Mesendoderm (in vitro differentiated cells): ENCODE results near the gene XRRA1. TPM values are rescaled to one million over a fixed set of nuclear protein-coding genes. Genes with fewer than 3 reads are reported as not detected.
"Not testable (repeated sequence)": the region's sequence is repeated elsewhere in the genome, so short reads cannot be mapped to it uniquely, and the experiment has no call there.

Experiments
- DNase-seq: peaks from one replicate; pipeline ENCODE4 v3.0.0; 2013
- H2AK5ac ChIP-seq: 2 replicates; pipeline ENCODE4 v1.6.1; 2013; ENCODE audit warnings: low read length, inconsistent platforms
- H2BK120ac ChIP-seq: 2 replicates; pipeline ENCODE4 v1.6.1; 2013; ENCODE audit warnings: low read depth, mild to moderate bottlenecking, low read length, moderate library complexity, mixed read lengths
- H2BK15ac ChIP-seq: replicated peaks from 2 replicates; pipeline ENCODE4 v1.6.1; 2013; ENCODE audit warnings: low read depth, mild to moderate bottlenecking, moderate library complexity
- H2BK5ac ChIP-seq: 2 replicates; pipeline ENCODE4 v1.6.1; 2013; ENCODE audit warnings: low read length, inconsistent platforms
- H3K18ac ChIP-seq: 2 replicates; pipeline ENCODE4 v1.6.1; 2013; ENCODE audit warnings: mild to moderate bottlenecking, low read length, mixed read lengths
- H3K23ac ChIP-seq: one replicate; pipeline ENCODE4 v1.6.1; 2013; ENCODE audit warnings: low read length
- H3K27ac ChIP-seq: 2 replicates; pipeline ENCODE4 v1.5.1; 2013; ENCODE audit warnings: low read depth, mild to moderate bottlenecking, inconsistent platforms, low read length, moderate library complexity
- H3K27me3 ChIP-seq: 2 replicates; pipeline ENCODE4 v1.6.1; 2013; ENCODE audit warnings: low read length, control low read depth, mild to moderate bottlenecking, inconsistent platforms; ENCODE audit not compliant: insufficient read depth, poor library complexity
- H3K36me3 ChIP-seq: 2 replicates; pipeline ENCODE4 v1.6.1; 2013; ENCODE audit warnings: low read length, inconsistent platforms; ENCODE audit not compliant: control insufficient read depth, insufficient read depth
- H3K4ac ChIP-seq: one replicate; pipeline ENCODE4 v1.6.1; 2013; ENCODE audit warnings: low read depth, mild to moderate bottlenecking, low read length, moderate library complexity
- H3K4me1 ChIP-seq: 2 replicates; pipeline ENCODE4 v1.6.1; 2013; ENCODE audit warnings: low read depth, low read length, inconsistent platforms; ENCODE audit not compliant: control insufficient read depth
- H3K4me2 ChIP-seq: 2 replicates; pipeline ENCODE4 v1.6.1; 2013; ENCODE audit warnings: low read length
- H3K4me3 ChIP-seq: 2 replicates; pipeline ENCODE4 v1.5.1; 2013; ENCODE audit warnings: mild to moderate bottlenecking, low read length
- H3K56ac ChIP-seq: one replicate; pipeline ENCODE4 v1.6.1; 2013; ENCODE audit warnings: low read length
- H3K79me1 ChIP-seq: 2 replicates; pipeline ENCODE4 v1.6.1; 2013; ENCODE audit warnings: low read length, inconsistent platforms
- H3K79me2 ChIP-seq: 2 replicates; pipeline ENCODE4 v1.6.1; 2013; ENCODE audit warnings: mild to moderate bottlenecking, low read length; ENCODE audit not compliant: control insufficient read depth, insufficient read depth
- H3K9ac ChIP-seq: 2 replicates; pipeline ENCODE4 v1.6.1; 2013; ENCODE audit warnings: low read length, inconsistent platforms
- H4K5ac ChIP-seq: one replicate; pipeline ENCODE4 v1.6.1; 2013; ENCODE audit warnings: low read length
- H4K8ac ChIP-seq: one replicate; pipeline ENCODE4 v1.6.1; 2013; ENCODE audit warnings: low read depth, mild to moderate bottlenecking, control low read depth, low read length, moderate library complexity
- WGBS: extraction: QIAGEN DNeasy Blood & Tissue Kit; methylation state at CpG from one replicate; pipeline ENCODE4 v1.1.7; 2013; ENCODE audit warnings: low lambda C conversion rate, missing lambda C conversion rate; ENCODE audit not compliant: insufficient coverage; ENCODE audit errors: extremely low coverage; 5-methylcytosine and 5-hydroxymethylcytosine counted together
- polyA plus RNA-seq, 2 experiments: library from polyadenylated mRNA; stranded (reverse); fragments of 200-250 nt; gene quantifications; one replicate each; pipeline ENCODE4 v1.2.3, GENCODE V29; 2013

Gene XRRA1, protein sequence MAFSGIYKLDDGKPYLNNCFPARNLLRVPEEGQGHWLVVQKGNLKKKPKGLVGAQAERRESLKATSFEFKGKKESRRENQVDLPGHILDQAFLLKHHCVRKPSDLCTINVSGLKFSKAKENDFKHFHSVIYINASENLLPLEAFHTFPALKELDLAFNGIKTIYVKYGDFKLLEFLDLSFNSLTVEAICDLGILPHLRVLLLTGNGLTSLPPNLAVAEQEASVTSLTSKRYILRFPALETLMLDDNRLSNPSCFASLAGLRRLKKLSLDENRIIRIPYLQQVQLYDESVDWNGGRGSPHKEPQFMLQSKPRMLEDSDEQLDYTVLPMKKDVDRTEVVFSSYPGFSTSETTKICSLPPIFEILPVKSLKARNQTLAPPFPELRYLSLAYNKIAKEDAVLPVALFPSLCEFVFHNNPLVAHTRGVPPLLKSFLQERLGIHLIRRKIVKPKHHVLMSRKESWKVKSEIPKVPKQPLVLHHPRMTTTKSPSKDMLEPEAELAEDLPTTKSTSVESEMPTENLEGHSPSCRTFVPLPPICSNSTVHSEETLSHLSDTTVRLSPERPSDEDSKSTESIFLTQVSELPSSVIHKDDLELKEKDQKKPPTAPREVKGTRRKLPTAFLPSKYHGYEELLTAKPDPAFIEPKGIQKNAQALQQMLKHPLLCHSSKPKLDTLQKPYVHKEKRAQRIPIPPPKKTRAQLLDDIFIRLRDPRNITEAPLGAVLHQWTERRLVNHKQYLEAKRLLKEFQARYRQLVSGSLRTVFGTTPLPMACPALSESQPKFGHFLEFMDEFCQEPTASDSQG
- 2.3 TPM for polyA plus RNA-seq (2013, experiment 1 of 2)
- 2.4 TPM for polyA plus RNA-seq (2013, experiment 2 of 2)

- WGBS = no CpG with 5 or more reads among the region's 67 CpGs
- H3K18ac ChIP-seq = peak within 1 kb of the TSS; percentile 35
- no peak within 1 kb of the TSS for H2BK120ac ChIP-seq
- H3K4me2 ChIP-seq = peak within 1 kb of the TSS; percentile 100
- H2AK5ac ChIP-seq = peak within 1 kb of the TSS; percentile 56
- peak within 1 kb of the TSS; percentile 86 for H3K4ac ChIP-seq
- H3K56ac ChIP-seq = peak within 1 kb of the TSS; percentile 99
- H2BK5ac ChIP-seq = peak within 1 kb of the TSS; percentile 43
- H3K27ac ChIP-seq = peak within 1 kb of the TSS; percentile 23
- H3K4me1 ChIP-seq = peaks cover 2% of the 10 kb centered on the region
- H3K79me2 ChIP-seq = peaks cover 34% of the 10 kb centered on the region
- H3K27me3 ChIP-seq = no peaks in the 10 kb centered on the region
- DNase-seq = peak; percentile 99
- H4K5ac ChIP-seq = no peak within 1 kb of the TSS
- peak within 1 kb of the TSS; percentile 17 for H4K8ac ChIP-seq
- peak within 1 kb of the TSS; percentile 99 for H3K9ac ChIP-seq
- H3K23ac ChIP-seq = no peak within 1 kb of the TSS
- peaks cover 11% of the 10 kb centered on the region for H3K79me1 ChIP-seq
- peak within 1 kb of the TSS; percentile 97 for H3K4me3 ChIP-seq
- H2BK15ac ChIP-seq = no peak within 1 kb of the TSS
- no peaks in the 10 kb centered on the region for H3K36me3 ChIP-seq
Measured at GRCh38 chr11:74948898-74949752, at the start of gene XRRA1, which contains the start of gene SPCS2. Gene XRRA1 (minus strand): TSS chr11:74949091. CDS start chr11:74940878, 8,213 bp downstream. Gene SPCS2 (plus strand): TSS chr11:74949266. CDS start chr11:74949286, 20 bp downstream.

DNA sequence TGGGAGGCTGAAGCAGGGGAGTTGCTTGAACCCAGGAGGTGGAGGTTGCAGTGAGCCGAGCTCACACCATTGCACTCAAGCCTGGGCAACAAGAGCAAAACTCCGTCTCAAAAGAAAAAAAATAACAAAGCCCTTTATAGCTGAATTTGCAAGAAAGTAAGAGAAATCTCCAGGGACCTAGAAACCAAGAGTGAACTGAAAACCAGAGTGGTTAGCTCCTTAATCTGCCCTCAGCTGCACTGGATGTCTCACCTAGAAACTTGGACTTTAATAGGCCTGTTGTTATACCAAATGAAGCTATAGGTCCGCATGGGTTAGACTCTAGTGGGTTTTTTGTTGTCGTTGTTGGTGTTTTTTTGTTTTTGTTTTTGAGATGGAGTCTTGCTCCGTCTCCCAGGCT is 44.0 kb upstream of the XRRA1 start:
- Histone ChIP-seq H3K56ac (no peak overlapping the region), H2BK5ac (no peak overlapping the region), H2BK15ac (no peak overlapping the region), H3K79me2 (no peaks in the 10 kb centered on the region), H3K18ac (no peak overlapping the region), H3K4me3 (no peak overlapping the region), H3K36me3 (no peaks in the 10 kb centered on the region), H3K9ac (no peak overlapping the region), H3K4me2 (no peak overlapping the region), H3K79me1 (no peaks in the 10 kb centered on the region), H3K27me3 (no peaks in the 10 kb centered on the region), H3K4ac (no peak overlapping the region), H2AK5ac (no peak overlapping the region), H3K23ac (no peak overlapping the region), H3K4me1 (peaks cover 2% of the 10 kb centered on the region), H4K5ac (no peak overlapping the region), H4K8ac (no peak overlapping the region), H2BK120ac (no peak overlapping the region), H3K27ac (no peak overlapping the region)
- WGBS = no CpG with 5 or more reads among the region's 5 CpGs
- no peak for DNase-seq

GRCh38 chr11:74990941-74991340 is 42.0 kb upstream of the XRRA1 start:
- Histone ChIP-seq H2BK5ac (no peak overlapping the region), H3K4me1 (peaks cover 2% of the 10 kb centered on the region), H2BK15ac (no peak overlapping the region), H3K36me3 (no peaks in the 10 kb centered on the region), H3K23ac (no peak overlapping the region), H2BK120ac (no peak overlapping the region), H4K8ac (no peak overlapping the region), H3K56ac (no peak overlapping the region), H3K4ac (no peak overlapping the region), H2AK5ac (no peak overlapping the region), H3K9ac (no peak overlapping the region), H3K79me2 (no peaks in the 10 kb centered on the region), H3K27ac (no peak overlapping the region), H3K27me3 (no peaks in the 10 kb centered on the region), H3K79me1 (no peaks in the 10 kb centered on the region), H3K18ac (no peak overlapping the region), H3K4me3 (no peak overlapping the region), H4K5ac (no peak overlapping the region), H3K4me2 (no peak overlapping the region)
- no CpG with 5 or more reads among the region's 1 CpG for WGBS
- DNase-seq = no peak

- WGBS = no CpG with 5 or more reads among the region's 4 CpGs
Measured at GRCh38 chr11:74990150-74990549, 41.3 kb upstream of the XRRA1 start.

GRCh38 chr11:74989260-74989638 is 40.4 kb upstream of the XRRA1 start:
- H3K56ac ChIP-seq = peak overlapping the region; percentile 87
- no peaks in the 10 kb centered on the region for H3K79me2 ChIP-seq
- no peak overlapping the region for H2BK120ac ChIP-seq
- H2BK5ac ChIP-seq = no peak overlapping the region
- H3K27ac ChIP-seq = peak overlapping the region; percentile 12
- H2BK15ac ChIP-seq = no peak overlapping the region
- no peak overlapping the region for H4K5ac ChIP-seq
- peak overlapping the region; percentile 81 for H3K4me3 ChIP-seq
- H2AK5ac ChIP-seq = no peak overlapping the region
- H3K23ac ChIP-seq = peak overlapping the region; percentile 35
- H3K79me1 ChIP-seq = no peaks in the 10 kb centered on the region
- DNase-seq = no peak
- H3K36me3 ChIP-seq = no peaks in the 10 kb centered on the region
- no peak overlapping the region for H3K4ac ChIP-seq
- peak overlapping the region; percentile 86 for H3K9ac ChIP-seq
- H3K4me1 ChIP-seq = peaks cover 2% of the 10 kb centered on the region
- peak overlapping the region; percentile 60 for H3K18ac ChIP-seq
- no peaks in the 10 kb centered on the region for H3K27me3 ChIP-seq
- H3K4me2 ChIP-seq = peak overlapping the region; percentile 94
- WGBS = no CpG with 5 or more reads among the region's 8 CpGs
- no peak overlapping the region for H4K8ac ChIP-seq

More at GRCh38 chr11:74990150-74990549, 41.3 kb upstream of the XRRA1 start:
- not testable (repeated sequence) for DNase-seq, H3K23ac ChIP-seq, H2AK5ac ChIP-seq, H2BK120ac ChIP-seq, H3K36me3 ChIP-seq, H3K27me3 ChIP-seq, H3K9ac ChIP-seq, H4K8ac ChIP-seq, H3K56ac ChIP-seq, H3K79me1 ChIP-seq, H3K4me1 ChIP-seq, H3K27ac ChIP-seq, H2BK15ac ChIP-seq, H3K18ac ChIP-seq, H3K4ac ChIP-seq, H4K5ac ChIP-seq, H3K4me2 ChIP-seq, H2BK5ac ChIP-seq, H3K4me3 ChIP-seq, H3K79me2 ChIP-seq
